GM21367 (cell line): ENCODE data around the gene PPM1F.

ENCODE experiments used
- ATAC-seq: cut with Tn5 transposase; IDR thresholded peaks from one replicate; pipeline ENCODE4 v1.9.1; 2021; ENCODE audit not compliant: unreplicated experiment

The PPM1F gene, protein sequence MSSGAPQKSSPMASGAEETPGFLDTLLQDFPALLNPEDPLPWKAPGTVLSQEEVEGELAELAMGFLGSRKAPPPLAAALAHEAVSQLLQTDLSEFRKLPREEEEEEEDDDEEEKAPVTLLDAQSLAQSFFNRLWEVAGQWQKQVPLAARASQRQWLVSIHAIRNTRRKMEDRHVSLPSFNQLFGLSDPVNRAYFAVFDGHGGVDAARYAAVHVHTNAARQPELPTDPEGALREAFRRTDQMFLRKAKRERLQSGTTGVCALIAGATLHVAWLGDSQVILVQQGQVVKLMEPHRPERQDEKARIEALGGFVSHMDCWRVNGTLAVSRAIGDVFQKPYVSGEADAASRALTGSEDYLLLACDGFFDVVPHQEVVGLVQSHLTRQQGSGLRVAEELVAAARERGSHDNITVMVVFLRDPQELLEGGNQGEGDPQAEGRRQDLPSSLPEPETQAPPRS

DNA sequence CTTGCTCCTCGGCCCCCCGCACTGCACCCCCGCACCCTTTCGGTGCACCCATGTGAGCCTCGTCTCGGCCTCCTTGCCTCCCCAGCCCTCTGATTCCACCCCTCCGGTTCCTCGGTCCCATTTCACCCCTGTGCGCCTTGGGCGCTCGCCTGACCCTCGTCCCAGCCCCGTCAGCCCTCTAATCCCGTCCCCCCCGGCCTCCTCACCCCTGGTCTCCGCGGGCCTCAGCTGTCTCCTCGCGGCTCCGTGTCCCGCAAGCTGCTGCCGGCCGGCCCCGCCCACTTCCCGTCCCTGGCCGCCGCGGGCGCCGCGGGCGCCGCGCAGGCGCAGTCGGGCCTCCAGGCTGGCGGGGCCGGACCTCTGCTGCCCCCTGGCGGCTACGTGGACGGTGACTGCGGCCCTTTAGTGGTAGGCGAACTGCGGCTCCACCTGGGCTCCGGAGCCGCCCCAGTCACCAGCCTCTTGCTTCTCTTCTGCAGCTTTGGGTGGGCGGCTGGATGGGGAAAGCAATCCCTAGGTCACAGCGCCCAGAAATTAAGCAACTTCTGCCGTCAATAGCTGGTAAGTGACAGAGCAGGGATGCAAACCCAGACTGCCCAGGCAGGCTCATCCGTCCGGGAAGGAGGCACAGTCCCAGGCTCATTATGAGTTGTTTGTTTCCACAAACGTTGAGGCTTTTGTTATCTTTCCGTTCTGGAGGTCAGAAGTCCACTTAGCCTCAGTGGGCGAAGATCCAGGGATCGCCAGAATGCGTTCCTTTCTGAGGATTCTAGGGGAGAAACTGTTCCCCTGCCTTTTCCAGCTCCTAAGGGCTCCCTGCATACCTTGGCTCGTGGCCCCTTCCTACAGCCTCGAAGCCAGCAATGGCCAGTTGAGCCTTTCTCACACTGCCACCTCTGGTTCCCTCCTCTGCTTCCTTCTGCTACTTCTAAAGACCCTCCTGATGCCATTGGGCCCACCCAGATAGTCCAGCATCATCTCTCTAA lies at the start of gene PPM1F:
TSS of gene PPM1F (minus strand) at position 263 of the 986 bp plus-strand sequence. CDS start 6,800 bp downstream, outside the sequence.
- ATAC-seq = no peak

GRCh38 chr22:22001664-22002525 lies 49.2 kb upstream of the PPM1F start:
- no peak for ATAC-seq

DNA sequence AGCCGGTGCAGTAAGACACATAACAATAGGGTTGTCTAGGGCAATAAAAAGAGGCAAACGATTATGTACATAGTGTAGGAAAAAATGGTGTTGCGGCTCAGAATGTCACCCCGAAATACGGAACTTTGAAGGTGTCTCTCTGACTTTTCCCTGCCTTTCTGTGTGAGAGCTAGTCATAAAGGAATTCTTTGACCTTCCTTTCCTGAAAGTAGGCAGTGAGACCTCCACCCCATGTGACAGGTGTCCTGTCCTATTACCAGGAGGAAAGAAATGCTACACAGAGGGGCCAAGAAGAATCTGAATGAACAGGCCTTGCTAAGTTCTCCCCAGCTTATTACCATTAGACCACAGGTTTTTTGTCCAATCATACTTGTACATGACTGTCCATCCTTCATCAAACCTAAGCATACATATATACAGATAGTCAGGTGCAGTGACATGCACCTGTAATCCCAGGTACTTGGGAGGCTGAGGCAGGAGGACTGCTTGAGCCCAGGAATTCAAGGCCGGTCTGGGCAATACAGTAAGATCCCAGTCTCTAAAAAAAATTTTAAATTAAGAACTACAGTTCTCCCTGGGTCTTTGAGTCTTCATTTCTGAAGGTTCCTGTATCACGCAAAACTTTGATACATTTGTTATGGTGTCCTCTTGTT lies 46.1 kb upstream of the PPM1F start:
- no peak for ATAC-seq

DNA sequence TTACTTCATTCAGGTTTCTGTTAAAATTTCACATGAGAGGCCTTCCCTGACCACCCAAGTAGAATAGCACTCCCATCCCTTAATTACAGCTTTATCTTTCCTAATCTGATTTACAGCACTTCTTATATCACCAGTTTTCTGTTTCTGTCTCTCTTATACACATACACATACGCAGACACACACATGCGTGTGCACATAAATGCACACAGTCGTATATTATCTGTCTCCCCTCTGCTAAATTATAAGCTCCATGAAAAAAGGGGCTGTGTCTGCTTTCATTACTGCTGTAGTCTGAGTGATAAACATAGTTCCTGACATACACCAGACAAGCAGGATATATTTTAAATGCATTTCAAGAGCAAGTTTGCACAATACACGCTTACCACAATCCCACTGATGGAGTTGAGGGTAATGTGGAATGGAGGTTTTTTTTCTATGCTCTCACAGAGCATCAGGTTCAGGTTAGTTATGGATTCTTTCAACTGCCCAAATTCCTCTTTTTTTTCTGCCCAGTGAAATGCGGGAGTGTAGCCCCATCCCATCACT lies 43.6 kb upstream of the PPM1F start:
- no peak for ATAC-seq

DNA sequence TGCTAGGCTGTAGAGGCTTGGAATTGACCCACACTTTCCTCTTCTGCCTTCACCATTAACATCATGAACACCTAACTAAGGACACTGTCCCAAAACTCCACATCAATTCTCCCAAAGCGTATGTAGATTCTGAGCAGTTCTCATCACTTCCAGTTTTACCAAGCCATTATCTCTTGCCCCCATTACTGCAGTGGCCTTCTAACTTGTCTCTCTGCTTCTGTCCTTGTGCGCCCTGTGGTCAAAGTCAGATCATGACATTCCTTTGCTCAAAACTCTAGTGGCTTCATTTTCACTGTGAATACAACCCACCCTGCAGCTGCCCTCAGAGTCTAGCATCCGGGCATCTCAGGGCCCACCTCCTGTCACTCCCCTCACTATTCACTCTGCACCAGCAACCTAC lies 43.0 kb upstream of the PPM1F start:
- ATAC-seq = no peak

GRCh38 chr22:21994881-21995444 lies 42.3 kb upstream of the PPM1F start:
- no peak for ATAC-seq

DNA sequence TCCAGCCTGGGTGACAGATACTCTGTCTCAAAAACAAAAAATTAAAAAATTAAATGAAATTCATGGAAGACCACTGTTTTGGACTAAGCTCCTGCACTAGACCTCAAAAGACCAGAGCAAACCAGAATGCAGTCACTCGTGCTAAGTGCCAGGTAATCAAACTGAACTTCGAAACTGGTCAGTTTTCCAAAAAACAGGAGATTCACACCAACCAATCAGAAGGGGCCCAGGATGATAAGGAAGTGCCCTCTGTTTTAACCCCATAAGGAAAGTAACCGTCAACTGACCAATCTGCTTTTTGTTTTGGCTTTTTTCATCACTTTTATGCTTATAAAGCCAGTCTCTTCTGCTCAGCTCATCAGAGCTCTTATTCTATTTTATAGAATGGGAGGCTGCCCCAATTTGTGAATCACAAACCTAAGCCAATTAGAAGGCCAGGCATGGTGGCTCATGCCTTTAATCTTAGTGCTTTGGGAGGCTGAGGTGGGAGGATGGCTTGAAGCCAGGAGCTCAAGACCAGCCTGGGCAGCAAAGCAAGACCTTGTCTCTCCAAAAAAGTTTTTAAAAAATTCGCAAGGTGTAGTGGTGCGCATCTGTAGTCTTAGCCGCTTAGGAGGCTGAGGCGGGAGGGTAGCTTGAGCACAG lies 40.1 kb upstream of the PPM1F start:
- no peak for ATAC-seq

GRCh38 chr22:21991774-21992173 lies 39.1 kb upstream of the PPM1F start:
- ATAC-seq = no peak

DNA sequence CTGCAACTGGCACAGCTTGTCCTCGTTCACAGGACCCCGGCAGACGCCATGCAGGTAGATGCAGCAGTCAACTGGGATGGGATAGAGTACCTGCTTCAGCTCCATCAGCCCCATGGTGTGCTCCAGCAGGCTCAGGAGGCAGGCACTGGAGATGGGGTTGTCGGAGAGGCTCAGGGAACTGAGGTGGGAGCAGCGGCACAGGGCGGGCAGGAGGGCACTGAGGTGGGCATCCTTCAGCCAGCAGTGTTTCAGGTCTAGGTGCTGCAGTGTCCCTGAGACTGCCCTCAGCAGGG lies 38.6 kb upstream of the PPM1F start:
- ATAC-seq = no peak

GRCh38 chr22:21990445-21991303 lies 38.0 kb upstream of the PPM1F start:
- ATAC-seq = no peak

GRCh38 chr22:21989049-21989448 lies 36.4 kb upstream of the PPM1F start:
- no peak for ATAC-seq

- no peak for ATAC-seq
Measured at GRCh38 chr22:21985214-21985613, 32.6 kb upstream of the PPM1F start.

- no peak for ATAC-seq
Measured at GRCh38 chr22:21984793-21985192, 32.1 kb upstream of the PPM1F start.

DNA sequence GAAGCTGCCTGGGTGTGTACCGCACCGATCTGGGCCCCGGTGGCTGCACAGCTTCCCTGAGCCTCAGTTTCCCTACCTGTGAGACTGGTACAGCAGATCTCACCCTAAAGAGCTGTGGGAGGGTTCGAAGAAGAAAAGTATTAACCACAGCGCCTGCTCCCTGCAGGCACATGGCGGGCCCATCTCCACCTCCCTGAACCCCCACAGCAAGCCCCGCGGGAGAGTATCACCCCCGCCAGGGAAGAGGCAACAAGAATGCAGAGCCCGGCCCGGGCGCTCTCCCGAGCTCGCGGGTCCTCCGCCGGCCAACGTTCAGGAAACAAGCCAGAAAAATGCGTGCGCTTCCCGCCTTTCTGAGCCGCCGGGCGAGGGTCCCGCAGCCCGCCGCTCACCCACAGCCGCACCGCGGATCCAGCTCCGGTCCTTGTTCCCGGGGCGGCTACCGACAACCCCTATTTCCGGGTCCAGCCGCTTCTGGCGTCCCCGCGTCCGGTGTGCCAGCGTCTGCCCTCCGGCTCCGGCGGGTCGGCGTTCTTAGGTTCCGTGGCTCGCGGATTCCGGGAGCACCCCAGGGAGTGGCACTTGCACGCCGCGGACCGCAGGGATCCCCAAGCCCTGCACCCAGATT lies 29.8 kb upstream of the PPM1F start, which contains the start of gene TOP3B:
TSS of gene TOP3B (minus strand) at position 450 of the 628 bp plus-strand sequence. CDS start 7,078 bp downstream, outside the sequence.
- peak; percentile 45 for ATAC-seq

- no peak for ATAC-seq
Measured at GRCh38 chr22:21981874-21982273, 29.2 kb upstream of the PPM1F start.

- no peak for ATAC-seq
Measured at GRCh38 chr22:21980547-21980946, 27.9 kb upstream of the PPM1F start.

DNA sequence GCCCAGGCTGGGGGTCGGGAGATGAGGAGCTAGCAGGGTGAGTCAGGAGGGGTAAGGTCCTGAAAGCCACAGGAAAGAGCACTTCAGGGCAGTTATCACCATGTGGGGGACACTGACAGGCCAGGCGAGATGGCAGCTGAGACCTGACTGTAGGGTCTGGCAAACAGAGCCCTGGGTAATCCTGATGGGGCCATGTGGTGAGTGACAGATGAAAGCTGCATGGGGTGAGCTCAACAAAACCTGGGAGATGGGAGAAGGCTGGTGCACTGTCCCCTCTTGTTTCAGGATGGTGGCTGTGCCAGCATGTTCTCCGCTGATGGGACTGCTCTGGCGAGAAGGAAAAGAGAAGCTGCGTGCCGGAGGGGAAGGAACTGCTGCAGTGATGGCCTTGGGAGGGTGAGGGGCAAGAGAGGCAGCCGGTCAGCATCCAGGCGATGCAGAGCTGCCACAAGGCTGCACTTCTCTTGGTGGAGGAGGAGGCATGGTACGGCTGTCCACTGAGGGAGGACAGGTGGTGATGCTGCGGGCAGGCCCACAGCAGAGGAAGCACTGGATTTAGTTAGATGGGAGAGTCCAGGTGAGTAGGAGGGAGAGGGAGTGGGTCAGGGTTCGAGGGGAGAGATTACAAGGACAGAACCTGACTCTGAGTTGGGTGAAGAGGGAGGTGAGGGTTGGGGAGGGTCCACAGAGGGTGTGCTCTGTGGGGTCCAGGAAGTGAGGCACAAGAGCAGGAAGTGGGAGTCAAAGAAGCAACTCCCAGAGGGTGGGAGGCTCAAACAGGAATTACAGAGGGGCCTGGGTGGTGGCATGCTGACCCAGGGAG lies 26.1 kb upstream of the PPM1F start:
- ATAC-seq = no peak
